GM18907 (cell line): Measurements from ENCODE around the gene UBXN1.
"Not testable (repeated sequence)": the region's sequence is repeated elsewhere in the genome, so short reads cannot be mapped to it uniquely, and the experiment has no call there.

Source experiments
- ATAC-seq: cut with Tn5 transposase; IDR thresholded peaks from one replicate; pipeline ENCODE4 v1.9.1; 2021; ENCODE audit warnings: mild to moderate bottlenecking, moderate library complexity; ENCODE audit not compliant: unreplicated experiment

Gene UBXN1

GRCh38 chr11:62673196-62673525 is 5.7 kb downstream of the UBXN1 start:
- ATAC-seq, result no peak

GRCh38 chr11:62671608-62672389 is 7.1 kb downstream of the UBXN1 start, which contains the start of the genes LBHD1 and UQCC3:
Gene LBHD1 (minus strand): TSS chr11:62672267. CDS start chr11:62670031, 2,236 bp downstream.
Gene UQCC3 (plus strand): TSS chr11:62671673. CDS start chr11:62671746, 73 bp downstream.
- ATAC-seq, result peak; percentile 53

GRCh38 chr11:62671236-62671607 is 7.7 kb downstream of the UBXN1 start:
- no peak for ATAC-seq

GRCh38 chr11:62669420-62670161 is 9.3 kb downstream of the UBXN1 start:
- no peak for ATAC-seq

GRCh38 chr11:62667460-62667859 is 11.4 kb downstream of the UBXN1 start:
- ATAC-seq, result no peak

- no peak for ATAC-seq
These were observed 12.5 kb downstream of the UBXN1 start for GRCh38 chr11:62666259-62666926.

- peak; percentile 9 for ATAC-seq
These were observed 13.1 kb downstream of the UBXN1 start for GRCh38 chr11:62665599-62666258.

- ATAC-seq, result peak; percentile 85
These were observed 13.7 kb downstream of the UBXN1 start, which contains the start of the genes C11orf98 and CSKMT for GRCh38 chr11:62665075-62665598. Gene C11orf98 (minus strand): TSS chr11:62665210. CDS start chr11:62665169, 41 bp downstream. Gene CSKMT (plus strand): TSS chr11:62665312. CDS start chr11:62665880, 568 bp downstream.

- ATAC-seq, result peak; percentile 41
These were observed 14.3 kb downstream of the UBXN1 start for GRCh38 chr11:62664405-62665074.

- ATAC-seq, result no peak
These were observed 22.0 kb downstream of the UBXN1 start for GRCh38 chr11:62656796-62657429.

GRCh38 chr11:62654297-62654696 is 24.6 kb downstream of the UBXN1 start:
- no peak for ATAC-seq

GRCh38 chr11:62652161-62653006 is 26.5 kb downstream of the UBXN1 start:
- peak; percentile 15 for ATAC-seq

- not testable (repeated sequence) for ATAC-seq
These were observed 28.6 kb downstream of the UBXN1 start for GRCh38 chr11:62650283-62650682.

GRCh38 chr11:62649486-62649885 is 29.4 kb downstream of the UBXN1 start:
- ATAC-seq, result no peak

GRCh38 chr11:62648967-62649364 is 29.9 kb downstream of the UBXN1 start:
- no peak for ATAC-seq

GRCh38 chr11:62648185-62648966 is 30.5 kb downstream of the UBXN1 start:
- no peak for ATAC-seq

- ATAC-seq, result no peak
These were observed 31.3 kb downstream of the UBXN1 start for GRCh38 chr11:62647609-62648005.
